ENCODE results near the gene GRIN1.

GRIN1 gene

DNA sequence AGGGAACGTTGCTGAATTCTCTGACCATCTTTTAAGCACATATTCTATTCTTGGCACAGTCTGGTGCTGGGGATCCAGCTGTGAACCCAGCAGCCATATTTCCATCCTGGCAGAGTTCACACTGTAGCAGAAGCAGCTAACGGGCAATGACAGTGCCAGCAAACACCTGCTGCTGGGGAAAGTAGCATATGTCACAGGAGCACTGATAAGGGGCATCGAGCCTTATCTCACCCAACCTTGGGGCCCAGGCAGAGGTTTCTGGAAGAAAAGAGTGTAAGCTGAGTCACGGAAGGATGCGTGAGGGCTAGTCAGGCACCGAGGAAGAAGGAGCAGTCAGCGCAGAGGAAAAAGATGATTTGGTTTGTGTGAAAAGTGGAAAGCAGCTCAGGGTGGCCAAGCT is 67.6 kb downstream of the GRIN1 start:
- peak overlapping the region; percentile 74 for H3K4me3 ChIP-seq (ENCODE audit: low read depth, low read length)
- H3K27ac ChIP-seq = no peak overlapping the region
- no peaks in the 10 kb centered on the region for H3K36me3 ChIP-seq (ENCODE audit: control insufficient read depth, insufficient read depth, low read length)
- no peak overlapping the region for H2AFZ ChIP-seq
- H3K27me3 ChIP-seq (ENCODE audit: control insufficient read depth, insufficient read depth, low read length) = no peaks in the 10 kb centered on the region
- no peak overlapping the region for H3K9ac ChIP-seq
- H3K9me3 ChIP-seq (ENCODE audit: control insufficient read depth, low read length) = no peaks in the 10 kb centered on the region
- peaks cover 17% of the 10 kb centered on the region for H3K79me2 ChIP-seq
- H3K4me1 ChIP-seq = no peaks in the 10 kb centered on the region
- TF ChIP-seq, protein P1, sequence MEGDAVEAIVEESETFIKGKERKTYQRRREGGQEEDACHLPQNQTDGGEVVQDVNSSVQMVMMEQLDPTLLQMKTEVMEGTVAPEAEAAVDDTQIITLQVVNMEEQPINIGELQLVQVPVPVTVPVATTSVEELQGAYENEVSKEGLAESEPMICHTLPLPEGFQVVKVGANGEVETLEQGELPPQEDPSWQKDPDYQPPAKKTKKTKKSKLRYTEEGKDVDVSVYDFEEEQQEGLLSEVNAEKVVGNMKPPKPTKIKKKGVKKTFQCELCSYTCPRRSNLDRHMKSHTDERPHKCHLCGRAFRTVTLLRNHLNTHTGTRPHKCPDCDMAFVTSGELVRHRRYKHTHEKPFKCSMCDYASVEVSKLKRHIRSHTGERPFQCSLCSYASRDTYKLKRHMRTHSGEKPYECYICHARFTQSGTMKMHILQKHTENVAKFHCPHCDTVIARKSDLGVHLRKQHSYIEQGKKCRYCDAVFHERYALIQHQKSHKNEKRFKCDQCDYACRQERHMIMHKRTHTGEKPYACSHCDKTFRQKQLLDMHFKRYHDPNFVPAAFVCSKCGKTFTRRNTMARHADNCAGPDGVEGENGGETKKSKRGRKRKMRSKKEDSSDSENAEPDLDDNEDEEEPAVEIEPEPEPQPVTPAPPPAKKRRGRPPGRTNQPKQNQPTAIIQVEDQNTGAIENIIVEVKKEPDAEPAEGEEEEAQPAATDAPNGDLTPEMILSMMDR (IDR thresholded peaks at IDR 0.05) = no peak
- peak overlapping the region; percentile 67 for H3K4me2 ChIP-seq (ENCODE audit: low read length)

DNA sequence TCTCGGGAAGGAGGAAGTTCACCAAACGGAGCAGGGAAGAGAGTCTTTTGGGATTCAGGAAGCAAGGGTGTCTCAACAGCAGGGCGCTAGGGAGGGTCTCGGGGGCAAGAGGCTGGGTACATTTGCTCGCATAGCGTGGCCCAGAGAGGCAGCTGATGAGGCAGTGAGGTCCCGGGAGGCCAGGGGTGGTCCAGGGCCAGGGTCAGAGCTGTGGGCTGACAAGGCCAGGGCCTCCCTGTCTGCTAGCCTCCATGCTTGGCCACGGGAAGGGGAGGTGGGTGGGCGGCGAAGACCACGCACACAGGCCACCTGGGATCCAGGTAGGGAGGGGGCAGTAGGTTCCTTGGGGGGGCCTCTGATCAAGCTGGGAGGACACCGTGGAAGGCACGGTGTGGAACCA is 72.6 kb downstream of the GRIN1 start:
- no peaks in the 10 kb centered on the region for H3K27me3 ChIP-seq (ENCODE audit: control insufficient read depth, insufficient read depth, low read length)
- no peaks in the 10 kb centered on the region for H3K79me2 ChIP-seq
- no peak overlapping the region for H3K27ac ChIP-seq
- no peak overlapping the region for H2AFZ ChIP-seq
- no peaks in the 10 kb centered on the region for H3K9me3 ChIP-seq (ENCODE audit: control insufficient read depth, low read length)
- H3K4me1 ChIP-seq = no peaks in the 10 kb centered on the region
- no peak overlapping the region for H3K9ac ChIP-seq
- no peak overlapping the region for H3K4me3 ChIP-seq (ENCODE audit: low read depth, low read length)
- H3K4me2 ChIP-seq (ENCODE audit: low read length) = no peak overlapping the region
- no peaks in the 10 kb centered on the region for H3K36me3 ChIP-seq (ENCODE audit: control insufficient read depth, insufficient read depth, low read length)
- TF ChIP-seq, protein P1 (IDR thresholded peaks at IDR 0.05) = no peak

DNA sequence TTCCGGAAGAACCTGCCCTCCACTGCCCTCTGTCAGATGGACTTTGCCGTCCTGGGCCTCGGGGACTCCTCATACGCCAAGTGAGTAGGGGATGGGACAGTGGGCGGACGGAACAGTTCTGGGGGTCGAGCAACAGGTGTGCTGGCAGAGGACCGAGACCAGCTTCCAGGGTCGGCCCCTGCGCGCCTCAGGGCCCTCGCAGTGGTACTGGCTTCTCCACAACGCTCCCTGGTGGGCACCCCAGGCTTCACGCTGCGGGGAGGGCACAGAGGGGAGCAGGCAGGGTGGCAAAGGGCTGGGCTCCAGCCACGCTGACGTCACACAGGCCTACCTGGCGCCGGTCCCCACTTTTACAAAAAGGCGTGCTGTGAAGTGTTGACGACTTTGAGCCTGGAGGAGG is 73.6 kb downstream of the GRIN1 start:
- Histone ChIP-seq H3K4me2 (ENCODE audit: low read length) (no peak overlapping the region), H3K79me2 (no peaks in the 10 kb centered on the region), H3K27me3 (ENCODE audit: control insufficient read depth, insufficient read depth, low read length) (no peaks in the 10 kb centered on the region), H3K4me3 (ENCODE audit: low read depth, low read length) (no peak overlapping the region), H3K27ac (no peak overlapping the region), H3K9ac (no peak overlapping the region), H2AFZ (no peak overlapping the region), H3K9me3 (ENCODE audit: control insufficient read depth, low read length) (no peaks in the 10 kb centered on the region), H3K4me1 (no peaks in the 10 kb centered on the region), H3K36me3 (ENCODE audit: control insufficient read depth, insufficient read depth, low read length) (no peaks in the 10 kb centered on the region)
- TF ChIP-seq, protein P1 (IDR thresholded peaks at IDR 0.05) = no peak

DNA sequence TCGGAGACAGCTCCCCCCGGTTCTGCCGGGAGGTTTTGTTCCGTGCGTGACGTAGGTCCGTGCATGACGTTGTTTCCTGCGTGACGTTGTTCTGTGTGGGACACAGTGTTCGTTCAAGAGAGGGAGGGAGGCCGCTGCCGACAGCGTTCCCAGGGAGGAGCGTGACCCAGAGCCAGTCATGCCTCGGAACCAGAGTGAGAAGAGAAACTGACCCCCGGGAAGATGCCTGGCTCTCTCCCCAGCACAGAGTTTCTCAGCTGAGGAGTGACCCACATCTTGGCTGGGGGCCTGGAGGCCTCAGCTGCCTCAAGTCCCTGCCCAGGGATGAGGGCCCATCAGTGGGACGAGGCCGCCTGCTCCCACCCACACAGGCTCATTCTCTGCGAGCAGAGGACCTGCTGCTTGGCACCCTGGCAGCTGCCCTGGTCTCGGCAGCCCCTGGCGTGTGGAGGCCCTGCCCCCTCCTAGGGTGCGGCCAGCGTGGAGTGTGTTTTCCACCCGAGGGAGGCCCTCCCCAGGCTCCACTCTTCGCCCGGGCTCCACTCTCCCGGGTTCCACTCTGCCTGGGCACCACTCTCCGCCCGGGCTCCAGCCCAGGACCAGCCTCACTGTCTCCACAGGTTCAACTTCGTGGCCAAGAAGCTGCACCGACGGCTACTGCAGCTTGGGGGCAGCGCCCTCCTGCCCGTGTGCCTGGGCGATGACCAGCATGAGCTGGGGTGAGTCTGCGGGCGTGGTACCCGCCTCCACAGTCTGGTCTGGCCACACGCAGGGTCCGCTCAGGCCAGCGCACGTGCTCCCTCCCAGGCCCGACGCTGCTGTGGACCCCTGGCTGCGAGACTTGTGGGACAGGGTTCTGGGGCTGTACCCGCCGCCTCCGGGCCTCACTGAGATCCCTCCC is 74.5 kb downstream of the GRIN1 start:
- H3K36me3 ChIP-seq (ENCODE audit: control insufficient read depth, insufficient read depth, low read length) = no peaks in the 10 kb centered on the region
- TF ChIP-seq, protein P1 (IDR thresholded peaks at IDR 0.05) = no peak

DNA sequence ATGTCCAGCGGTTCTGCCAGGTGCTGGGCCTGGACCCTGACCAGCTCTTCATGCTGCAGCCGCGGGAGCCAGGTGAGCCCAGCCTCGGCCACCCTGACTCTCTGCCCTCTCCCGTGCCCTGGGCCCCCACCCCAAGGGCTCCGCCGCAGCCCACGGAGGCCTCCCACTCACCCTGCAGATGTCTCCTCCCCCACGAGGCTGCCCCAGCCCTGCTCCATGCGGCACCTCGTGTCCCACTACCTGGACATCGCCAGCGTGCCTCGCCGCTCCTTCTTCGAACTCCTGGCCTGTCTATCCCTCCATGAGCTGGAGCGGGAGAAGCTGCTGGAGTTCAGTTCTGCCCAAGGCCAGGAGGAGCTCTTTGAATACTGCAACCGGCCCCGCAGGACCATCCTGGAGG is 75.7 kb downstream of the GRIN1 start:
- H3K27ac ChIP-seq = no peak overlapping the region
- H3K4me2 ChIP-seq (ENCODE audit: low read length) = no peak overlapping the region
- no peaks in the 10 kb centered on the region for H3K9me3 ChIP-seq (ENCODE audit: control insufficient read depth, low read length)
- TF ChIP-seq, protein P1 (IDR thresholded peaks at IDR 0.05) = no peak
- no peak overlapping the region for H3K4me3 ChIP-seq (ENCODE audit: low read depth, low read length)
- H3K9ac ChIP-seq = no peak overlapping the region
- H2AFZ ChIP-seq = no peak overlapping the region
- no peaks in the 10 kb centered on the region for H3K79me2 ChIP-seq
- H3K36me3 ChIP-seq (ENCODE audit: control insufficient read depth, insufficient read depth, low read length) = no peaks in the 10 kb centered on the region
- no peaks in the 10 kb centered on the region for H3K4me1 ChIP-seq
- no peaks in the 10 kb centered on the region for H3K27me3 ChIP-seq (ENCODE audit: control insufficient read depth, insufficient read depth, low read length)

More for the DNA sequence above, 74.5 kb downstream of the GRIN1 start:
- Histone ChIP-seq H3K79me2 (no peaks in the 10 kb centered on the region), H3K4me2 (ENCODE audit: low read length) (no peak overlapping the region), H3K27me3 (ENCODE audit: control insufficient read depth, insufficient read depth, low read length) (no peaks in the 10 kb centered on the region), H3K9me3 (ENCODE audit: control insufficient read depth, low read length) (no peaks in the 10 kb centered on the region), H3K4me1 (no peaks in the 10 kb centered on the region), H2AFZ (no peak overlapping the region), H3K9ac (no peak overlapping the region), H3K27ac (no peak overlapping the region), H3K4me3 (ENCODE audit: low read depth, low read length) (no peak overlapping the region)

Measured in parathyroid adenoma (tissue), 2 donors.